Measurements from ENCODE around the gene FAM210B. TPM values are rescaled to one million over a fixed set of nuclear protein-coding genes. Genes with fewer than 3 reads are reported as not detected.
"Not testable (repeated sequence)": the region's sequence is repeated elsewhere in the genome, so short reads cannot be mapped to it uniquely, and the experiment has no call there.

The FAM210B gene
- total and polyA plus RNA-seq, 10 donors = 9.4 to 48.4 (median 27.9) TPM

GRCh38 chr20:56409956-56410355 is 51.2 kb downstream of the FAM210B start:
- Histone ChIP-seq H3K27ac (peak overlapping the region in 7 of 8 donors; percentile 66 to 92 (median 87)), H3K4me1 (peaks cover 14 to 64% (median 56%) of the 10 kb centered on the region in 6 donors), H3K4me3 (peak overlapping the region in 1 of 8 donors; percentile 26), H3K36me3 (peaks cover 0 to 43% (median 34%) of the 10 kb centered on the region in 6 donors), H3K27me3 (replicated peaks in 1 of 7) (no peaks in the 10 kb centered on the region), H3K9me3 (no peaks in the 10 kb centered on the region)
- TF ChIP-seq CTCF (IDR thresholded peaks at IDR 0.05 in 8 of 11, conservative IDR thresholded peaks at IDR 0.05 in 3 of 11) (no peak), POLR2A (IDR thresholded peaks at IDR 0.05) (no peak), POLR2AphosphoS5 (IDR thresholded peaks at IDR 0.05) (no peak)
- 36 to 84% (median 80%) methylated on average over 1 of the region's 1 CpG for WGBS, 5 donors
- intact Hi-C loops (cut with DNase I; ENCODE audit: low total_unique reads) = no loop called here
- DNase-seq = no peak

DNA sequence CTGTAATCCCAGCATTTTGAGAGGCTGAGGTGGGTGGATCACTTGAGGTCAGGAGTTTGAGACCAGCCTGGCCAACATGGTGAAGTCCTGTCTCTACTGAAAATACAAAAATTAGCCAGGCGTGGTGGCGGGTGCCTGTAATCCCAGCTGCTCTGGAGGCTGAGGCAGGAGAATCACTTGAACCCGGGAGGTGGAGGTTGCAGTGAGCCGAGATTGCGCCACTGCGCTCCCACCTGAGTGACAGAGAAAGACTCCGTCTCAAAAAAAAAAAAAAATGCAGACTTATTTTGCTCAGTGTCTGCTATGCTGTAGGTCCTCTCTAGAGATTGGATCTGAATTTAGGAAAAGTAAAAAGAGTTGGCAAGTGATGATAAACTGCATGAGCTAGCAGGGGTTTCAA is 52.5 kb downstream of the FAM210B start:
- H3K9me3 ChIP-seq; intact Hi-C loops (cut with DNase I; ENCODE audit: low total_unique reads); H3K27me3 ChIP-seq (replicated peaks in 1 of 7): not testable (repeated sequence)
- H3K27ac ChIP-seq = peak overlapping the region; percentile 71 to 92 (median 86)
- H3K4me3 ChIP-seq = peak overlapping the region in 3 of 8 donors; percentile 35 to 67 (median 40)
- 80 to 92% (median 86%) methylated on average over 7 of the region's 7 CpGs for WGBS, 5 donors
- DNase-seq = peak; percentile 65
- H3K36me3 ChIP-seq = peaks cover 0 to 30% (median 21%) of the 10 kb centered on the region in 6 donors
- peaks cover 18 to 78% (median 57%) of the 10 kb centered on the region in 6 donors for H3K4me1 ChIP-seq

- intact Hi-C loops (cut with DNase I; ENCODE audit: low total_unique reads) = no loop called here
- 4 to 8% (median 7%) methylated on average over 10 of the region's 10 CpGs for WGBS, 5 donors
Observed at GRCh38 chr20:56411759-56412472, 53.1 kb downstream of the FAM210B start, which contains the start of gene CASS4. Gene CASS4, plus strand, starts transcription at chr20:56412260. Its CDS starts 199 bp downstream, at chr20:56412459.

GRCh38 chr20:56412473-56412790 is 53.7 kb downstream of the FAM210B start:
- H3K4me1 ChIP-seq = peaks cover 18 to 89% (median 61%) of the 10 kb centered on the region in 6 donors
- peak overlapping the region; percentile 26 to 67 (median 33) for H3K4me3 ChIP-seq
- no peaks in the 10 kb centered on the region for H3K9me3 ChIP-seq
- H3K36me3 ChIP-seq = peaks cover 0 to 26% (median 10%) of the 10 kb centered on the region in 6 donors
- no peaks in the 10 kb centered on the region for H3K27me3 ChIP-seq (replicated peaks in 1 of 7)
- peak overlapping the region; percentile 71 to 92 (median 86) for H3K27ac ChIP-seq
- 70 to 78% (median 72%) methylated on average over 7 of the region's 7 CpGs for WGBS, 5 donors
- TF ChIP-seq POLR2AphosphoS5 (IDR thresholded peaks at IDR 0.05) (no peak), CTCF (IDR thresholded peaks at IDR 0.05 in 8 of 11, conservative IDR thresholded peaks at IDR 0.05 in 3 of 11) (no peak), POLR2A (IDR thresholded peaks at IDR 0.05) (no peak)
- intact Hi-C loops (cut with DNase I; ENCODE audit: low total_unique reads) = no loop called here
- no peak for DNase-seq

More at GRCh38 chr20:56411759-56412472, 53.1 kb downstream of the FAM210B start, which contains the start of gene CASS4:
- no peaks in the 10 kb centered on the region for H3K9me3 ChIP-seq
- peaks cover 0 to 27% (median 15%) of the 10 kb centered on the region in 6 donors for H3K36me3 ChIP-seq
- peak within 1 kb of the TSS; percentile 26 to 67 (median 33) for H3K4me3 ChIP-seq
- TF ChIP-seq POLR2AphosphoS5 (IDR thresholded peaks at IDR 0.05) (peak in 2 of 3 donors; percentile 44 to 77), CTCF (IDR thresholded peaks at IDR 0.05 in 8 of 11, conservative IDR thresholded peaks at IDR 0.05 in 3 of 11) (peak in 3 of 11 experiments; percentile 22 to 42 (median 23)), POLR2A (IDR thresholded peaks at IDR 0.05) (no peak)
- no peak for DNase-seq
- H3K4me1 ChIP-seq = peaks cover 18 to 84% (median 59%) of the 10 kb centered on the region in 6 donors
- H3K27me3 ChIP-seq (replicated peaks in 1 of 7) = no peaks in the 10 kb centered on the region
- H3K27ac ChIP-seq = peak within 1 kb of the TSS; percentile 71 to 92 (median 86)
